ENCODE measurements around the gene ZSWIM1.
A peak's percentile ranks its signal among the peaks of the same experiment; 100 is the strongest.

Gene ZSWIM1

DNA sequence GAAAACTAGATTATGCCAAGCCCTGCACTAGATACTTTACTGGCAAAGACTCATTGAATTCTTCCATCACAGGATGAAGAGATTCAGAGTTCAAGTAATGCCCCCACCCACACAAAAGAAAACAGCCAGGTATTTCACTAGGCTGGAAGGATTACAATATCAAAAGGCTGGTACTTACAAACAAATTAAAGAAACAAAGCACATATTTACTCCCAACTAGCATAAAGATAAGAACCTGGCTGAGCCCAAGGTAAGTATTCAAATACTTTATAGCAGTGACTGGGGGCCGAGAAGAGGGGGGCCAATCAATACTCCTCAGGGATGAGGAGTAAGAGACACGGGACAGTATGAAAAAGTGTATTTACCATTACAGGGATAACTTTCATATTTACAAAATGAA, 27.5 kb upstream of the ZSWIM1 start:
- no peak overlapping the region for H3K4me3 ChIP-seq (ENCODE audit: low read length)
- peaks cover 13% of the 10 kb centered on the region for H3K4me1 ChIP-seq (ENCODE audit: low read length)

GRCh38 chr20:45857114-45857881, 23.7 kb upstream of the ZSWIM1 start, which contains the start of the genes ACOT8 and ZSWIM3:
ACOT8 (minus strand) TSS chr20:45857392; CDS start chr20:45857315, 77 bp downstream.
ZSWIM3 (plus strand) TSS chr20:45857614; CDS start chr20:45857826, 212 bp downstream.
- H3K4me1 ChIP-seq (ENCODE audit: low read length) = peaks cover 15% of the 10 kb centered on the region
- H2AFZ ChIP-seq (ENCODE audit: low read depth, low read length) = peak within 1 kb of the TSS; percentile 96

More for the DNA sequence above, 27.5 kb upstream of the ZSWIM1 start:
- Histone ChIP-seq H3K36me3 (replicated peaks; ENCODE audit: low read depth, low read length) (peaks cover 7% of the 10 kb centered on the region), H3K9me3 (ENCODE audit: insufficient read depth, low read length) (no peaks in the 10 kb centered on the region), H3K4me2 (ENCODE audit: low read length) (no peak overlapping the region), H3K27me3 (ENCODE audit: low read depth, low read length) (no peaks in the 10 kb centered on the region), H2AFZ (ENCODE audit: low read depth, low read length) (no peak overlapping the region), H3K27ac (ENCODE audit: low read length) (no peak overlapping the region), H3K9ac (ENCODE audit: low read length) (no peak overlapping the region), H4K20me1 (ENCODE audit: insufficient read depth, low read length) (no peaks in the 10 kb centered on the region), H3K79me2 (ENCODE audit: low read length) (peaks cover 16% of the 10 kb centered on the region)
- TF ChIP-seq EZH2phosphoT487 (IDR thresholded peaks at IDR 0.05; ENCODE audit: low read depth) (no peak), CTCF (IDR thresholded peaks at IDR 0.05; ENCODE audit: low read depth, low read length) (no peak)

GRCh38 chr20:45857882-45858216, 23.2 kb upstream of the ZSWIM1 start:
- Histone ChIP-seq H3K9me3 (ENCODE audit: insufficient read depth, low read length) (no peaks in the 10 kb centered on the region), H3K27ac (ENCODE audit: low read length) (peak overlapping the region; percentile 63), H3K4me1 (ENCODE audit: low read length) (peaks cover 15% of the 10 kb centered on the region), H3K4me3 (ENCODE audit: low read length) (peak overlapping the region; percentile 82), H3K79me2 (ENCODE audit: low read length) (peaks cover 17% of the 10 kb centered on the region), H3K9ac (ENCODE audit: low read length) (peak overlapping the region; percentile 81), H4K20me1 (ENCODE audit: insufficient read depth, low read length) (no peaks in the 10 kb centered on the region), H3K36me3 (replicated peaks; ENCODE audit: low read depth, low read length) (peaks cover 7% of the 10 kb centered on the region), H3K4me2 (ENCODE audit: low read length) (peak overlapping the region; percentile 75), H3K27me3 (ENCODE audit: low read depth, low read length) (no peaks in the 10 kb centered on the region), H2AFZ (ENCODE audit: low read depth, low read length) (peak overlapping the region; percentile 96)
- TF ChIP-seq EZH2phosphoT487 (IDR thresholded peaks at IDR 0.05; ENCODE audit: low read depth) (no peak), CTCF (IDR thresholded peaks at IDR 0.05; ENCODE audit: low read depth, low read length) (no peak)

More at GRCh38 chr20:45857114-45857881, 23.7 kb upstream of the ZSWIM1 start, which contains the start of the genes ACOT8 and ZSWIM3:
- peaks cover 17% of the 10 kb centered on the region for H3K79me2 ChIP-seq (ENCODE audit: low read length)
- peak within 1 kb of the TSS; percentile 82 for H3K4me3 ChIP-seq (ENCODE audit: low read length)
- peaks cover 7% of the 10 kb centered on the region for H3K36me3 ChIP-seq (replicated peaks; ENCODE audit: low read depth, low read length)
- H3K27ac ChIP-seq (ENCODE audit: low read length) = peak within 1 kb of the TSS; percentile 63
- H4K20me1 ChIP-seq (ENCODE audit: insufficient read depth, low read length) = no peaks in the 10 kb centered on the region
- H3K4me2 ChIP-seq (ENCODE audit: low read length) = peak within 1 kb of the TSS; percentile 98
- H3K9me3 ChIP-seq (ENCODE audit: insufficient read depth, low read length) = no peaks in the 10 kb centered on the region
- no peak for TF ChIP-seq EZH2phosphoT487 (IDR thresholded peaks at IDR 0.05; ENCODE audit: low read depth)
- TF ChIP-seq CTCF (IDR thresholded peaks at IDR 0.05; ENCODE audit: low read depth, low read length) = no peak
- no peaks in the 10 kb centered on the region for H3K27me3 ChIP-seq (ENCODE audit: low read depth, low read length)
- peak within 1 kb of the TSS; percentile 81 for H3K9ac ChIP-seq (ENCODE audit: low read length)

GRCh38 chr20:45859916-45860315, 21.1 kb upstream of the ZSWIM1 start:
- H3K79me2 ChIP-seq (ENCODE audit: low read length) = peaks cover 17% of the 10 kb centered on the region
- H2AFZ ChIP-seq (ENCODE audit: low read depth, low read length) = no peak overlapping the region
- no peak overlapping the region for H3K27ac ChIP-seq (ENCODE audit: low read length)
- no peaks in the 10 kb centered on the region for H3K9me3 ChIP-seq (ENCODE audit: insufficient read depth, low read length)
- H3K27me3 ChIP-seq (ENCODE audit: low read depth, low read length) = no peaks in the 10 kb centered on the region
- H3K36me3 ChIP-seq (replicated peaks; ENCODE audit: low read depth, low read length) = peaks cover 2% of the 10 kb centered on the region
- no peak overlapping the region for H3K4me2 ChIP-seq (ENCODE audit: low read length)
- H3K4me3 ChIP-seq (ENCODE audit: low read length) = no peak overlapping the region
- H3K4me1 ChIP-seq (ENCODE audit: low read length) = peaks cover 15% of the 10 kb centered on the region
- no peak overlapping the region for H3K9ac ChIP-seq (ENCODE audit: low read length)
- H4K20me1 ChIP-seq (ENCODE audit: insufficient read depth, low read length) = no peaks in the 10 kb centered on the region
- no peak for TF ChIP-seq EZH2phosphoT487 (IDR thresholded peaks at IDR 0.05; ENCODE audit: low read depth)
- TF ChIP-seq CTCF (IDR thresholded peaks at IDR 0.05; ENCODE audit: low read depth, low read length) = no peak
